Activated CD8-positive, alpha-beta memory T cell treated with anti-CD3 and anti-CD28 coated beads for 1 hour (primary cell): ENCODE results near the gene TMBIM6.
"Not testable (repeated sequence)": the region's sequence is repeated elsewhere in the genome, so short reads cannot be mapped to it uniquely, and the experiment has no call there.

Experiments
- DNase-seq, 2 donors: peaks; one replicate each; pipeline ENCODE4 v3.0.0-alpha.2; 2020; ENCODE audit warnings: low read depth in 1 of 2; ENCODE audit errors: extremely low read depth in 1 of 2

The TMBIM6 gene, protein sequence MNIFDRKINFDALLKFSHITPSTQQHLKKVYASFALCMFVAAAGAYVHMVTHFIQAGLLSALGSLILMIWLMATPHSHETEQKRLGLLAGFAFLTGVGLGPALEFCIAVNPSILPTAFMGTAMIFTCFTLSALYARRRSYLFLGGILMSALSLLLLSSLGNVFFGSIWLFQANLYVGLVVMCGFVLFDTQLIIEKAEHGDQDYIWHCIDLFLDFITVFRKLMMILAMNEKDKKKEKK

DNA sequence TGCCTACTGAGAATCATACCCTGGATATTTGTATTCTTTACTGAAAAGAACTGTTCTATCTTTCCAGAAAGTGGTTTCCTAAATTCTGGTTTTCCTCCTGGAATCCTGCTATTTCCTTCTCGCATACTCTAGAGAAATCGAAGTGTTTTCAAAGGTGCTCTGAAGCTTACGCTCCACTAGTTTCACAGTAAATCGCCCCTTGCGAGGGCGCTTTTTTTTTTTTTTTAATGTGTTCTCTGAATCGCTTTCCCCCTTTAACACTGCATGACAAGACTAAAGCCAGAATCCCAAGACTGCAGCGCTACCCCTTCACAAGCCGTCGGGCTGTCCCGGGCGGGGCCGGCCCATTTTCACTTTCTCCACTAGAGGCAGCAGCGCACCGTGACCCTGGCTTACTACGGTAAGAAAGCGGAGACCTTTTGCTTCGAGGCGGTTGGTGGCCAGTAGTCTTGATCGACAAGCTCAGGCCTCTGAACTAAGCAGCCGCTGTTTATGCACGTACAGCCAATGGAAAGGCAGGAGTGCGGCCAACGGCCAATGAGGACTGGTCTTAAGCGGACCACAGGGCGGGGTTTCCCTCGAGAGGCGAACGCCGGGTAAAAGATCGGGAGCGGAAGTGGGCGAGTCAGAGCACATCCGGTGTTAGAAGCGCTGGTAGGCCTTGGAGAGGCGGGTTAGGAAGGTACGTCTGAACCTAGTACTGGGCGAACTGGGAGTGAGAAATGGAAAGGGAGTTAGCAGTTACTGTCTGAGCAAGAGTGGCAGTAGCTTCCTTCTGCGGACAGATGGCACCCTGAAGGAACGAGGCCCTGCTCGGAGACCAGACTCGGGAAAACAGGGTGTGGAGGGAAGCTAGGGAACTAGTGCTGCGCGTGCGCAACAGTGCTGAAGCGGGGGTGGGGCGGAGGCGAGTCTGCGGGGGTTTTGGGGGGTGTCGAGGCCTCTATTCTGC, at the start of gene TMBIM6:
Gene TMBIM6, plus strand, starts transcription at position 628 of the 952 bp plus-strand sequence. CDS start 10,937 bp downstream, outside the sequence.
- DNase-seq, result peak; percentile 95 to 97

DNA sequence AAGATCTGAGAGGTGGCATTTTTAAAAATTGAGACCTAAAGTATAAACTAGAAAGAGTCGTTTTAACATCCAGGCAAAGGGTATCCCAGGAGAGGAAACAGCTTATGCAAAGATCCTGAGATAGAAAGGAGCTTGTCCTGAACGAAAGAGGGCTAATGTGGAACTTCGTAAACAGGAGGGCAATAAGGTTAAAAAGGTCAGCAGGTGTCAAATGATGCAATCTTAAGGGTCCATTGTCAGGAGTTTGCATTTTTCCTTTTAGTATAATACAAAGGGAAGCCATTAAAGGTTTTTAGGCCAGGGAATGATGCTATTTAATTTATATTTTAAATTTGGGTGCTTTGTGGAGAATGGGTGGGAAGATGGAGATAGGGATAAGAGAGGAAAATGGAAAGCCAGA, 48.5 kb upstream of the TMBIM6 start:
- DNase-seq, result no peak

DNA sequence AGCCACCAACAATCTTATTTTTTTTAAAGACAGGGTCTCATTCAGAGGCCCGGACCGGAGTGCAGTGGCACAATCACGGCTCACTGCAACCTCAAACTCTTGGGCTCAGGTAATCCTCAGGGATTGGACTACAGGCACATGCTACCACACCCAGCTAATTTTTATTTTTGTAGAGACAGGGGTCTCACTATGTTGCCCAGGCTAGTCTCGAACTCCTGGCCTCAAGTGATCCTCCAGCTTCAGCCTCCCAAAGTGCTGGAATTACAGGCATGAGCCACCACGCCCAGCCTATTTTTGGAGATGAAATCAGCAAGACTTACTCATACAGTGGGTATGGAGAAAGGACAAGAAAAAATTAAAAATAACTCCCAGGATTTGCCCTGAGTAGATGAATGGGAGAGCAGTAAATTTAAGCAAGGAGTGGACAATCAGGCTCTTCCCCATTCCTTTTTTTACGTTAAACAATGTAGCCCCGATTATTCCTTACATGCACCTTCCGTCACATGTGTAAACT, 47.4 kb upstream of the TMBIM6 start:
- no peak for DNase-seq

DNA sequence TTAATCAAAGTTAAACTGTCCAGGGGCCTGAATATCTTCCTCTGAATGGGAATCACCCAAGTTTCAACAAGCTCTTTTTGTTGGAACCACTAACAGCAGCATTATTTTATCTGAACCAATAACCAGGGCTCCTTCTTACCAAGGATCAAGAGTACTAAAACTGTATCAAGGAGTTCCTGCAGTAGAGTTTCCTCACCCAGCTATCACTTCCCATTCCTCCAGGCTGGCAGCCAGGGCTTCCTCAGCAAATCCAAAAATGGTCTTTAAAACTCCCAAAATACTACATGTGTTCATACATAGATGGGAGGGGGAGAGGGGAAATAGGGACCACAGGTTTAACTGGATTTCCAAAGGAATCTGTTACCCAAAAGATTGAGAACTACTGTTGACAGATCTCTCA, 44.6 kb upstream of the TMBIM6 start:
- DNase-seq, result no peak

DNA sequence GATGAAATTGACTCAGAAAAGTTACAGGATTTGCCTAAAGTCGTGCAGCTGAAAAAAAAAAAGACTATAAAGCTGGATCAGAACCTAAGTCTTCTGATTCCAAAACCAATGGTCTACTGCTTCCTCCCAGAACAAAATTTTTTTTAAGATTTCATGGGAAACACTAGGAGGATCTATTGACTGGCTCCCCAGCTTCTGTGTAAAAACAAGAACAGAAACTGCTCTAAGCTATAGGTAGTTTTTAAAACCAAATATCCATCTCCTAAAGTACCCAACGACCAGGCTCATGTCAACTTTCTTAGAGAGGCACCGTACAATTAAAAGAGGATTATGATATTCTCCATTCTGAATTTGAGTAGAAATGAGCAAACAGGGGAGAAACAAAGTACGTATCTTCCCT, 43.5 kb upstream of the TMBIM6 start:
- no peak for DNase-seq

DNA sequence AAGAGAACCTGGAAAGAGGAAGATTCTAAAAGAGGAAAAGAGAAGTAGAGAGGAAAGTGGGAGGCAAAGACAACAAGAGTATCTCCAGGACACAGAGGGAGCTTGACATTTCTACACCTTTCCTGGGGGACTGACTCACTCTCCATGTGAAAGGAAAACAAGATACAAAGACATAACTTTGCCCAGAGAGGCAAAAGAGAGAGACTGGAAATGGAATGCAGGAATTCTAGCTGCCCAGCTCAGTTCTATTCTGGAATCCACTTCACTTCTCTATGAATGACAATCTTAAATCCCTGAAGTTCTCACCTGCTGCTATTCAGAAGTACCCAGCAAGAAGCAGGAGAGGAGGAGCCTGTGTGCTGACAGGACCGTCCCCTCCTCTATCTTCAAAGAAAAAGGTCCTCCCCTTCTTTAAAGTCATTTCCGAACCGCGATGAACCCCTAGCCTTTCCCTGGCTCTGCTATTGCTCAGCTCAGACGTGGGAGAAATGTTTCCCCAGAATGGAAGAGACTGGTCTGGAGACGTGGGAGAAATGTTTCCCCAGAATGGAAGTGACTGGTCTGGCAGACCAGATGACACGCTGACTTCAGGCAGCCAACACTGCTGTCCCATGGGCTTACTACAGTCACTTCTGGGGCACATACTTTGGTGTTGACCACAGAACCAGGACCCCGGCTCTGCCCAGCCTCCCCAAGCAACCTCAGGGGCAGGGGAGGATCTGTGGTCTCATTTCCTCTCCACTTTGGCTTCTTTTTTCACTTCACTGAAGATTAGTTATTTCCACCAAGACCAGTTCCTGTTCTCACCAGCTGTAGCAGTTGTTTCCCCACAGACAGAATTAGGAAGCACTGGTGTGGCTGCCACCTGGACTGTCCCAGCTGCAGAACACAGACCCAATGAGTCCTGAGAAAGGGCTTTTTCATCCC, 42.5 kb upstream of the TMBIM6 start:
- DNase-seq, result peak in 1 of 2 donors; percentile 5

DNA sequence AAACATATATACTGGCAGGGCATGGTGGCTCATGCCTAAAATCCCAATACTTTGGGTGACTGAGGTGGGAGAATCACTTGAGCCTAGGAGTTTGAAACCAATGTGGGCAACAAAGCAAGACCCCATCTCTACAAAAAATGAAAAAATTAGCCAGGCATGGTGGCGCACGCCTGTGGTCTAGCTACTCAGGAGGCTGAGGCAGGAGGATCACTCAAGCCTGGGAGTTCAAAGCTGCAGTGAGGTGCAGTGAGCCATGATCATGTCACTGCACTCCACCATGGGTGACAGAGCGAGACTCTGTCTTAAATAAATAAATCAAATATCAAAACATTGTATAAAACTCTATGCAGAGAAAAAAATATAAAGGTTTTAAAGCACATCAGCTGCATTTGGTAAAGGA, 39.3 kb upstream of the TMBIM6 start:
- DNase-seq, result no peak

DNA sequence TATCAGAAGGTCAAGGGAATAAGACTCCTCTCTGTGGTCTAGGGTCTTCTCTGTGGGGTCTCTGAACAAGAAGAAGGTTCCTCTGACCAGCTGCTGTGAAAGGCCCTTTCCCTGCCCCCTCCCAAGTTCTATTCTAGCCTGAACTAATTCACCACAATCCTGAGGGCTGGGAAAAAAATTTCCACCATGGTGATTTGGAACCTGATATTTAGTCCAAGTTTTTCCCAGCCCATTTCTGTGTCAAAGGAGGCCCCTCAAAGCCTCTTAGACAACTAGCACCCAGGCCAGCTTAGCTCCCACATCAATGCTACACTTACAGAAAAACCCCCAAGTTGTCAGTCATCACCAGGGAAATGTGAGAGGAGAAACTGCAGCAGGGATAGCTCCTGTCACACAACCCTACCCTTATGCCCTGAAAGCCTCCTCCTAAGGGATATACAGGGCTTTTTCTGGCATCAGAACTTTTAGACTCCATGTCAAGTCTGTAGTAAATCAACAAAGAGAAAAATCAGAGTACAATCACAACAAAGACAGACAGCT, 38.6 kb upstream of the TMBIM6 start:
- DNase-seq, result no peak

DNA sequence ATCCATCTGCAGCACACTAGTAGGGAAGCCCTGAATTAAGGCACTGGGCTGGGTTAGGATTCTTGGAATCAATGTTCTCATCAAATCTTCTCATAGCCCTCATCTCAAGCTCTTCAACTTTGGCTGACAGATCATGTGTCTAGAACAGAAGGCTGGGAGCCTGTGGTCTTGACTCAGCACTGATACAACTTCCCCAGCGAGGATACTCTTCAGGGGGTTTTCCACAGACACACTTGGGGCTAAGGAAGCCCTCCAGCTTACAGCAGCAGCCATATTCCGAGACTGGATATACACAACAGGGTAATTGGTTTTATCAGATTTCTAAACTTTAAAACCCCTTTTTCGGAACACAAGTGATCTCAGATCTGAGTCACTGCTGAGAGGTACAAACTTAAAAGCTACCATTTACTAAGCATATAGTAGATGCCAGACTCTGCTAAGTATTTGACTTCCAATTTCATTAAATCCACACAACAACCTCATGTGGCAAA, 37.7 kb upstream of the TMBIM6 start:
- peak; percentile 17 to 22 for DNase-seq

DNA sequence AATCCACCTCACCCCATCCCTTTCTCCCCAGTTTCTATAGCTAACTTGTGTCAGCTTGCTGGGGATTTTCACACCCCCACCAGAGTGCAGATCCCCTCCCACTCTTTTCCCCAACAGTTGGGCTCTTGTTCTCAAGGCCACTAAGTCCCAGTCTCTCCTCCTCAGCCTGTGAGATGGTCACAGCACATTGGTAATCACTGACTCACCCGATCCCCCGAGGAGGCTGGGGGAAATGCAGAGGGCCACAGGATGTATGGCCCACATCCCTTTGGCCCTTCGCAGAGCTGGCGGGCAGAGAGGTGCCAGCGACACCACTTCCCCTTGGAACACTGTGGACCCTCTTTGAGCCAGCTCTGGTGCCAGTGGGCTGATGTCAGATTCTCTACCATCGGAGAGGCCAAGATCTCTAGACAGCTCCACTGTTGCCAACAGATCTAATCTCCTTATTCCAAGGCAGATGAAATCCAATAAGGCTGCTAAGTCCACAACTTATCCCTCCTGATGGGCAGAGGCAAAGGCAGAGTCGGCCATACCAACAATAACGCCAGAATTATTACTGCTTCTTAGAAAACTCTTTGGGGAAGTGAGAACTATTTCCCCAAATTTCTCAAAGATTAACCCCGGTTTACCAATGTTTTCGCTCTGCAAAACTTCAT, 35.8 kb upstream of the TMBIM6 start:
- no peak for DNase-seq

DNA sequence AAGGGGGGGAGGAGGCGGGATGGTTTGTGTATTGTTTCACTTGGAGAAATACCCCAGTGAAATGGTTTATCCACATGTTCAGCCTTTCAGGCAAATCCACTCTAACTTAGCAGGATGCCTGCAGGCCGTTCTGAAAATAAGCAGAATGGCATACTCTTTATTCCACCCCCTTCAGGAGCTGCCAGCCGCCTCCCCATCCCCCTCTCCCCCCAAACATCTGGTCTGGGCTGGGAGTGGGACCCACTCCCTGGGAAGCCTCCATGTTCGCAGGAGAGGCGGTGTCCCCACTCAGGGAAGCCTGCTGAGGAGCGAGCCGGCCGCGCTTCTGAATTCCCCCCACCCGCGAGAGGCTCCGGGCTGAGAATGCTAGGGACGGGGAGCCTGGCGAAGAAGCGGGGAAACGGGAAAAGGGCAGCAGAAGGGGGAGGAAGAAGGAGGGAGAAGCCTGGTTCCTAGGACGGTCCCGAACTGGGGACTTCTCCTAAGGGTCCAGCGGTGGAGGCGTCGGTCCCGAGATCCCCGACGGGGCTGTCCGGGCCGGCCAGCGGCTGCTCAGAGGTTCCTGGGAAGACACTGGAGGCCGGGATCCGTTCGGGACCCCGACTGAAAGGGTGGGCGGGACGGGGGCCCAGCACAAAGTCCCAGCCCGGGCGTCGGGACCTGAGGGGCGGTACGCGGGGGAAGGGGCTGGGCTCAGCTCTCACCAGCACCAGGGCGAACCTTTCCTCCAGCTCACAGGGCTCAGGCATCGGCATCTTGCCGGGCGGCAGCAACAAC, 34.8 kb upstream of the TMBIM6 start:
- peak in 1 of 2 donors; percentile 5 for DNase-seq

DNA sequence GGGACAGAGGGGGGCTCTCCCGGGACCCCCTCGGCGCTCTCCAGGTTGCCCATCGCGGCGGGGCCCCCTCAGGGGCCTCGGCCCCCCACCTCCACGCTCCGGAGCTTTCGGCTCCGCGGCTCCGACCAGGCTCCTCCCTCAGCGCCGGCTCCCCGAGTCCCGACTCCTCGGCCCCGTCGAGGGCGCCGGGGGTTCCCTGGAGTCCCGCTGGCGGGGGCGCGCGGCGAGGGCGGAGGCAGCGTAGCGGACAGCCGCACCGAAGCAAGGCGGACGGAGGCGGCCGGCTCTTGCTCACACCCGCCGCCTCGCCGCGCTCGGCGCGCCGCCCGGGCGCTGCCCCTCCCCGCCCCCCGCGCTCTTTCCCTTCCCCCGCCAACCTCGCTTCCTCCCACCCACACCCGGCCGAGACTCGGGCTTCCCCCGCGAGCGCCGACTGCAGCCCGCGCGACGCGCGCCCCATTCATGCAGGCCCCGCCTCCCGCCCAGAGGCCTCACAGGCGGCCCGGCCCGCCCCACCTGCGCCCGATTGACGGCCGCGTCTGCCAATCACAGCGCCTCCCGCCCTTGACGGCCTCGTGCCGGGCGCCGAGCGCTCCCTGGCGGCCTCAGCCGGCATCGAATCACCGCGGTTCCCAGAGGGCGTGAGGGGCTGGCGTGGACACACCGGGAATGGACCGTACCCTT, 34.1 kb upstream of the TMBIM6 start, which contains the start of gene FMNL3:
Gene FMNL3, minus strand, starts transcription at position 278 of the 684 bp plus-strand sequence. Its CDS starts 225 bp downstream, at position 53.
- DNase-seq, result peak; percentile 95 to 99

DNA sequence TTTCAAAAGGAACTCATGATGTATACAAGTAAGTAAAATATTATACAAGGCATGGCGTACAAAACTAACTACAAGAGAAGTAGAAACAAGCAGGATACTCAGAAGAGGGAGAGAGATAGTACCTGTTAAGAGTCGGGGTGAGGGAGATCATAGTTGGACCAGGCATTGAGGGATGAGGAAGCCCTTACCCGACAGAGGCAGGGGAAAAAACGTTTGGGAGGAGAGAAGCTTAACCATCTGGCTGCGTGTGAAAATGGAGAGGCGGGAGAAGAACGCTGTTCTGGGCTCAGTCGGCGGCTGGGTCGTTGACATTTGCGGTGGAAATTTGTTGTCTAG, 33.6 kb upstream of the TMBIM6 start:
- no peak for DNase-seq

DNA sequence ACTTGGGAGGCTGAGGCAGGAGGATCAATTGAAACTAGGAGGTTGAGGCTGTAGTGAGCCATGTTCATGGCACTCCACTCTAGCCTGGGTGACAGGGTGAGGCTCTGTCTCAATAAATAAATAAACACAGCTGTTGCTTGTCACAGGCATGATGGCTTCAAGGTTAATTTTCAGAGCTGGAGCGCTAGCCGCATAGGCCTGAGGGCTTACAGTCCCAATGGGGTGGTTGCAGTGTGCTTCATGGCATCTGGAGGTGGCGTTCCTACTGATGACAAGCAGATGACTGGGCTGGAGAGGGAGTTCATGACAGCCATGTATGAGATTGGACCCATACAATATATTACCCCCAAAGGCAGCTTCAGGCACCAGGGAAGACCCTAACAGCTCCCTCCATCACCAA, 32.5 kb upstream of the TMBIM6 start:
- DNase-seq, result no peak

DNA sequence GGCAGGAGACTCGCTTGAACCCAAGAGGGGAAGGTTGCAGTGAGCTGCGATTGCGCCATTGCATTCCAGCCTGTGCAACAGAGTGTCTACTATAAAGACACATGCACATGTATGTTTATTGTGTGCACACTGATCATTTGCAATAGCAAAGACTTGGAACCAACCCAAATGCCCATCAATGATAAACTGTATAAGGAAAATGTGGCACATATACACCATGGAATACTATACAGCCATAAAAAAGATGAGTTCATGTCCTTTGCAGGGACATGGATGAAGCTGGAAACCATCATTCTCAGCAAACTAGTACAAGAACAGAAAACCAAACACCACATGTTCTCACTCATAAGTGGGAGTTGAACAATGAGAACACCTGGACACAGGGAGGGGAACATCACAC, 27.4 kb upstream of the TMBIM6 start:
- DNase-seq, result not testable (repeated sequence)

DNA sequence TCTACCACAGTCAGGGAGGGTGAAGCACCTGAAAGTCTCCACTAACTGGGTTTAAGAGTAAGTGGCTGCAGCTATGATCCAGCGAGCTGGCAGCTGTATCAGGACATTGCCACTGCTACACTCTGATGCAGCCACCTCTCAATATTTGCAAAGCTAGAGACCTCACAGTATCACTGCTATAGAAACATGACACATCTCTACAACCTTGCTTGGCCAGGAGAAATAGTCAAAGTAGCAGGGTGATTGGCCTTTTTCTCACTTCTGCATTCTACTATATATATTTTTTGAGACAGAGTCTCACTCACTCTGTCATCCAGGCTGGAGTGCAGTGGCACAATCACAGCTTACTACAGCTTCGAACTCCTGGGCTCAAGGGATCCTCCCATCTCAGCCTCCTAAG, 24.8 kb upstream of the TMBIM6 start:
- no peak for DNase-seq

DNA sequence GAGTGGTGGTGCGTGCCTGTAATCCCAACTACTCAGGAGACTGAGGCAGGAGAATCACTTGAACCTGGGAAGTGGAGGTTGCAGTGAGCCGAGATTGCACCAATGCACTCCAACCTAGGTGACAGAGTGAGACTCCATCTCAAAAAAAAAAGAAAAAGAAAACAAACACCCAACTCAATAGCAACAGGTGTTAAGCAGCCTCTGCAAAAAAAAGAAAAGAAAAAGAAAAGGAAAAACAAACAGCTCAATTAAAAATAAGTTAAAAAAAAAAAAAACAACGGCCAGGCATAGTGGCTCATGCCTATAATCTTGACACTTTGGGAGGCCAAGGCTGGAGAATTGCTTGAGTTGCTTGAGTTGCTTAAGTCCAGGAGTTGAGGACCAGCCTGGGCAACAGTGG, 23.6 kb upstream of the TMBIM6 start:
- not testable (repeated sequence) for DNase-seq

DNA sequence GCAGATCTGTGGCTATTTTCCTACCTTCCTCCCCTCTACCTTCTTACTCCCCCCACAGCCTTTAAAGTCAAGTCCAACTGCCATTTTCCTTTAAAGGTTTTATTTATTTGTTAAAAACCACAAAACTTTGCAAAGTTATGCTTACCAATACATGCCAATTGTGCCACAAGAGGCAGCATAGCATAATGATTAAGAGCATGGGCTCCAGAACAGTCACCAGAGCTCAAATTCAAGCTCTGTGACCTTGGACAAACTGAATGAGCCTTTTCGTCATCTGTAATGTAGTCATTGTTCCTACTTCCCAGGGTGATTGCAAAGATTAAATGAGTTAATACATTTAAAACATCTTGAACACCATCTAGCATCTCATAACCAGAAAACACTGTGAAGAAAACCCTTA, 21.1 kb upstream of the TMBIM6 start:
- DNase-seq, result no peak
